OCI-M2 (cell line): ENCODE measurements around the gene SLC36A3.
"Not testable (repeated sequence)": the region's sequence is repeated elsewhere in the genome, so short reads cannot be mapped to it uniquely, and the experiment has no call there.

Experiments used
- DNase-seq: peaks from one replicate; lab custom pipeline; 2025; ENCODE audit not compliant: unreplicated experiment; lab: John Stamatoyannopoulos, UW

The SLC36A3 gene

GRCh38 chr5:151309266-151309665 lies 5.7 kb upstream of the SLC36A3 start:
- not testable (repeated sequence) for DNase-seq

DNA sequence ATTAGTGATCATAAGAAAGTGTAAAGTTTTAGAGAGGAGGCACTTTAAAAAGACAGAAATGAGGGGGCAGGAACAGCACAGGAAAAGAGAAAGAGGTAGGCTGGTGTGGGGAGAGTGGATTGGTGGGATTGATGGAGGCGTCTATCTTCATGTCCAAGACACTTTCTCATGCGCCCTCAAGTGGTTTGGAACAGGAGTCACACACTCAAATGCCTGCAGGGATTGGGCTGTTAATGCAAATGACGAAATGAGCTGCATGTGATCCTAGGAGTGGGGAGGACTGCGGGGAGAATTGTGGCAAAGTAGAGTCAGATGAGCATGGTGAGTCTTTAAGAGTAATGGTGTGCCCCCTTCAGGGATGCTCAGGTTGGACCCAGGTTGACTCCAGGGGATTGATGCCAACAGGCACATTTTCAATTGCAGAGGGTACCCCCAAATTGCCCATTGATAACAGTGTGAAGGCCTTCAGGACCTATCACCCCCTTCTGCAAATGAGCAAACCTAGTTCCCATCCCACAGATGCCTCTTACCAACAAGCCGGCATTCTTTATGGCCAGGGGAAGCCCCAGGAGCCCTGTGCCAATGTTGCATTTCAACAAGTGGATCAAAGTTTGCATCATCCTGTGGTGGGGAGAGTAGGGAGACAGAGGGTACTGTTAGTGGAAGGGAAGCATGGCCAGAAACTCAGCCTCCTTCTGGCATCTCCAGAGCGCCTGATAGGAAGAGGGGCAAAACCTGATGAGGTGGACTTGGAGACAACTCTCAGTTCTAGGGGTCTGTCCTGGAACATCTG lies 5.3 kb downstream of the SLC36A3 start:
- DNase-seq, result no peak

DNA sequence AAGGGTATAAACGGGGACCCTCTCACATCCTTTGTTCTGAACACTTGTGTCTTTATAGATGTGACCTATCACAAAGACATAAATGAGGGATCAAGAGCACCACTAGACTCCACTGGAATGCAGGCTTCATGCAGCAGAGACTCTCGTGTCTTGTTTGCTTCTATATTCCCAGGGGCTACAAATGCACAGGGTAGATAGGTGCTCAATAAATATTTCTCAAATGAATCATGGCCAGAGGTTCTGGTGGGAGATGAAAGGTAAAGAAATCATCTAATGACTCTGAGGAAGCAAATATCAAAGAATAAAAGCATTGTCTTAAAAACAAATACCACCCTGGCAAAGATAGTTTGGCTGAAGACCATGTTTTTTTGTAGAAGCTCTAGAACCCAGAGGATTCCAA lies 6.6 kb downstream of the SLC36A3 start:
- DNase-seq, result no peak

DNA sequence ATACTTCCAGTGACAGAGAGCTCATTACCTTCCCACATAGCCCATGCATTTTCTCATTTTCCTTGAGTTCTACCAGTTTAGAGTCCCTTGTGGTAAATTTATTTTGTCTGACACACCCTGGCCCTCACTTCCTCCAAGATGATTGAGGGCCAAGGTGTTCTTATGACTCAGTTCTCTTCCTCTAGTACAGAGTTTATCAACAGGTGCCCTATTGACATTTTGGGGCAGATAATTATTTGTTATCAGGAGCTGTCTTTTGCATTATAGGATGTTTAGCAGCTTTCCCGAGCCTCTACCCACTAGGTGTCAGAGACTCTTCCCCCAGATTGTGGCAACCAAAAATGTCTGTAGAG lies 7.1 kb downstream of the SLC36A3 start:
- no peak for DNase-seq

DNA sequence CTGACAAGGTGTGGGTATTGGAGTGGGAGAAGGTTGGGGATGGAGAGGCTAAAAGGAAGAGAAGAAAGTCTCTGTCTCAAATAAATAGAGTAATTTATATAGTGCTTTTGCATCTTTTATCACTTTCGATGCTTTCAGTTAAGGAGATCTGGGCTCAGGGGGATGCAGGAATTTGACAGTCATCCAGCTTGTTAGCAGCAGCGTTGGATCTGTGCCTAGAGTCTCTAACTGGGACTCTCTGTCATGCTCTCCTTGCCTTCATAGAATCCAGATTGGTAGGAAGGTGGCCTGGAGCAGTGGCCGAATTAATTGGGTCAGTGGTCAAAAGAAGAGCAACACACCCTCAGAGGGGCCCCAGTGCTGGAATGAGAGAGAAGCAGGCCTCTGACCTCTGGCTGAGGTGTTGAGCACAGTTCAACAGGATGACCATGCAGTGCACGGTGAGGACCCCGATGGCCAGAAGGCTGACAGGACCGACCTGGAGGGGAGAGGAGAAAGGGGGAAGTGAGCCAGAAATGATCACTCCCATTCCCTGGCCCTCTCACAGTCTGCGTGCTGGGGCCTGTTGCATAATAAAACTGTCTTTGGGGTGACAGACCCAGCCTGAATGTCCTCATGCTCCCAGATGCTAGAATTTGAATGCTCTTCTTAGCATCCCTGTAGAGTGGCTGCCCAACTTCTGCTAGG lies 7.6 kb downstream of the SLC36A3 start:
- no peak for DNase-seq

DNA sequence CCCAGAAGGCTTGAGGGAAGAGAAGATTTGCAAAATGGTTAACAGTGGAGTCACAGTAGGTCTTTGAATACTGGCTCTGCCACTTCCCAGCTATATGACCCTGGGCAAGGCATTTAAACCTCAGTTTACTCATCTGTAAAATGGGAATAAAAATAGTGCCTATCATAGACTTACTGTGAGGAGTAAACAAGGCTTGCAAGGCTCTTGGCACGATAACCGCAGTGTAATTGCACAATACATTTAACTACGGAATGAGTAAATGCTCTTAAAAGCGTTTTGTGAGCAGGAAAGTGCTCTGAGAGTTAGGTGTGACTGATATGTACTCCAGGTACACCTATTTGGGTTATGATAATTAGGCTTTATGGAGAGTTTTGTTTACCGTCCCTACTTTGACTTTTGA lies 8.4 kb downstream of the SLC36A3 start:
- no peak for DNase-seq

DNA sequence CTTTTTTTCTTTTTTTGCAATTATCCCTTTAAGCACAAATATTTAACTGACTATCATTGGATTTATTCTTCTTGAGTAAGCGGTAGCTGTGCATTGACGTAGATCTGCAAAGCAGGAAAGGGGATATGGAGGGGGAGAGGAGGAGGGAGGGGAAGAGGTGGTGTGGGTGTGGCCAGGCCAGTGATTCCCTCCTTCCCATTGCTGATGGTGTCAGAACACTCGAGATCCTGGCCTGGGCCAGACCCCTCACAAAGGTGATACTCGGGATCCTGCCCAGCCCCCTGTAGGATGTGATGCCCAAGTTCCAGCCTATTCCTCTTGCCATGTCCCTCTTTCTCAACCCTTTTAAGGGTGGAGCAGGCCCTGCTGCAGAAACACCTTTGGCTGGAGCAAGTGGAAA lies 9.9 kb downstream of the SLC36A3 start:
- DNase-seq, result no peak

GRCh38 chr5:151288180-151288579 lies 15.4 kb downstream of the SLC36A3 start:
- DNase-seq, result no peak

DNA sequence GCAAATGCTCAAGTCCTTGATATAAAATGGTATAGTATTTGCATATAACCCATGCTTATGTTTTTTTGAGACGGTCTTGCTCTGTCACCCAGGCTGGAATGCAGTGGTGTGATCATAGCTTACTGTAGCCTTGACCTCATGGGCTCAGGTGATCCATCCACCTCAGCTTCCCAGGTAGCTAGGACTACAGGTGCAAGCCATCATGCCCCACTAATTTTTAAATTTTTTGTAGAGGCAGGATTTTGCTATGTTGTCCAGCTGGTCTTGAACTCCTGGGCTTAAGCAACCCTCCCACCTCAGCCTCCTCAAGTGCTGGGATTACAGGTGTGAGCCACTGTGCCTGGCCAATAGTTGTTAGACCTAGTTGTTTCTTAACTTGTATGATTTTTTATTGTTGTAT lies 17.3 kb downstream of the SLC36A3 start:
- DNase-seq, result no peak

DNA sequence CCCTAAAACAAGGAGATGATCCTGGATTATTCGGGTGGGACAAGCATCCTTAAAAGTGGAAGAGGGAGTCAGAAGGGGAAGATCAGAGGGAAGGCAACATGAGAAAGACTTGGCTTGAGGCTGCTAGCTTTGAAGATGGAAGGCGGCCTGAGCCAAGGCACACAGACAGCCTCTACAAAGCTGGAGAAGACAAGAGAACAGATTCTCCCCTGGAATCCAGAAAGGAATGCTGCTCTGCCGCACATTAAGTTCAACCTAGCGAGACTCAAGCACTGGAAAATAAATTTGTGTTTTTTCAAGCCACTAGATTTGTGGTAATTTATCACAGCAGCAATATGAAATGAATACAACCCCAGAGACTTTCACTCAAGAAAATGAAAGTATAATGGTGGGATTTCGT lies 17.9 kb downstream of the SLC36A3 start:
- DNase-seq, result no peak

DNA sequence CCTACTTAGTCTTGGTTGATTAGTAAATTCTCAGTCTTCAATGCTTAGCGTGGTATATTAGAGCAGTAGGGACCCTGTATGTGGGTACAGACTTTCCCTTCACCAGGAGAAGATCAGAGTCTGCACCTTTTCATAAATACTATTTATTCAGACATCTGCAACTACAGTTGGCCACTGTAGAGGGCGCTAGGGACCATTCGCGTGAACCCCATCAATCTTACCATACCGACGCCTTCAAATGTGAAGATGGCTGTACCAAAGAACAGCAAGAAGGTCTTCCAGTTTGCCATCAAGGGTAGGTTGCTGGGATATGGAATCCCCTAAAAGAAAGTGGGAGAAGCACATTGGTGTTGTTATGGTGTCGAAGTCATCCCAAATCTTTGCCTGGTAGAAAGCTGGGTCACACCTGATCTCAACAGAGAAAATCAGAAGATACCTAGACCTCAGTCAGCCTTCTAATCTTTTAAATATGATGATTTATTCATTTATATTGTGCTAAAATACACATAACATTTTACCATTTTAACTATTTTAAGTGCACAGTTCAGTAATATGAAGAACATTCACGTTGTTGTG lies 19.1 kb downstream of the SLC36A3 start:
- no peak for DNase-seq

- DNase-seq, result no peak
Measured at GRCh38 chr5:151283120-151283825, 20.3 kb downstream of the SLC36A3 start.

GRCh38 chr5:151281001-151281639 lies 22.4 kb downstream of the SLC36A3 start:
- DNase-seq, result no peak

- DNase-seq, result no peak
Measured at GRCh38 chr5:151280443-151280842, 23.1 kb downstream of the SLC36A3 start.

GRCh38 chr5:151278845-151279244 lies 24.7 kb downstream of the SLC36A3 start:
- DNase-seq, result no peak

GRCh38 chr5:151275803-151276202 lies 27.8 kb downstream of the SLC36A3 start:
- no peak for DNase-seq

DNA sequence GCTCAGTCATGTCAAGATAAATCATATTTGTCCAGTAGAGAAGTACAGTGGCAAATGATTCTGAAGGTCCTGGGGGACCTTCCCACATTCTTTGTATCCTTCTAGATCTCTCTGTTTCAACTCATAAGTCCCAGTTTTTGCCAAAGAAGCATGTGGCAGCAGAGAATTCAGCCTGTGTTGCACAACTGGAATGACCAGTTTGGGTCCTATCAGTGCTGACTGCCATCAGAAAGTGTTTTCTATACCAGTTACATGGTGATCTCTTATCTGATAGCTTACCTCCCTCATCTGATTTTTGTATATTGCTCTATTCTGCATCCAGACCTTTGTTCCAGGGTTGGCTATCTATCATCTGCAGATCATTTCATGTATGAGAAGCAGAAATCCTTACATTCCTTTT lies 28.9 kb downstream of the SLC36A3 start:
- no peak for DNase-seq

GRCh38 chr5:151271336-151271735 lies 32.2 kb downstream of the SLC36A3 start:
- no peak for DNase-seq

DNA sequence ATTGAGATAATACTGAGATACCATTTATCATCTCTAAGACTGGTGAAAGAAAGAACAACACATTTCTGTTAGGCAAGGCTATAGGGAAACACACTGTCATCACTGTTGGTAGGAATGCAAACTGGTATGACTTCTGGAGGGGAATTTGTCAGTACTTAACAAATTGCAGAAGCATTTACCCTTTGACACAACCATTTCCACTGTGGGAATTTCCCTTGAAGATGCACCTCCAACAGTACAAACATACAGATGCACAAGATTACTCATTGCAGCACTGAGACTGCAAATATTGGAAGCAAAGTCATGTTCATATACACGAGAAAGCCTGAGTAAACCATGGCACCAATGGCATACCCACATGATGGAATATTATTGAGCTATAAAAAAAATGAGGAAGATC lies 33.0 kb downstream of the SLC36A3 start:
- DNase-seq, result no peak

- DNase-seq, result no peak
Measured at GRCh38 chr5:151267491-151268260, 35.9 kb downstream of the SLC36A3 start.

DNA sequence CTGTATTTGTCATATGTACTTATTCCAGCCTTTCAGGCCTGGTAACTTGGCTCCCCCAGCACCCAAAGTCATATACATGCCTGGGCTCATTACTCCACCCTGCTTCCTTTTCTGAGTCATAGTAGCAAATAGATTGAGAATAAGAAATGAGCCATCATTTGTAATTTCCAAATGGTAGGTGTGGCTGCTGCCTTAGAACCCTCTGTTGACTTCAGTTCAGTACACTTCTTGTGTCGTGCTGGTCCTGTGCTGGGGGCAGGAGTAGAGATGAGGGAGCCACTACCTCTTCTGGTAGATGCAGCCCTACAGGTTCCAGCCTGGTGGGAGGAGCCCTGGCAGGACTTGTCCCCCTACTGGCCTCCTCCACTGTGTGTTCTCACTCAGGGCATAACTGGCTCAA lies 39.5 kb downstream of the SLC36A3 start:
- no peak for DNase-seq
